Measurements from ENCODE around the gene AP2A2. TPM values are rescaled to one million over a fixed set of nuclear protein-coding genes. Genes with fewer than 3 reads are reported as not detected.

The AP2A2 gene
- total and polyA plus RNA-seq, 2 of the 4 experiments (the other 2 are of a cell fraction), result 19.9 to 49.0 TPM

DNA sequence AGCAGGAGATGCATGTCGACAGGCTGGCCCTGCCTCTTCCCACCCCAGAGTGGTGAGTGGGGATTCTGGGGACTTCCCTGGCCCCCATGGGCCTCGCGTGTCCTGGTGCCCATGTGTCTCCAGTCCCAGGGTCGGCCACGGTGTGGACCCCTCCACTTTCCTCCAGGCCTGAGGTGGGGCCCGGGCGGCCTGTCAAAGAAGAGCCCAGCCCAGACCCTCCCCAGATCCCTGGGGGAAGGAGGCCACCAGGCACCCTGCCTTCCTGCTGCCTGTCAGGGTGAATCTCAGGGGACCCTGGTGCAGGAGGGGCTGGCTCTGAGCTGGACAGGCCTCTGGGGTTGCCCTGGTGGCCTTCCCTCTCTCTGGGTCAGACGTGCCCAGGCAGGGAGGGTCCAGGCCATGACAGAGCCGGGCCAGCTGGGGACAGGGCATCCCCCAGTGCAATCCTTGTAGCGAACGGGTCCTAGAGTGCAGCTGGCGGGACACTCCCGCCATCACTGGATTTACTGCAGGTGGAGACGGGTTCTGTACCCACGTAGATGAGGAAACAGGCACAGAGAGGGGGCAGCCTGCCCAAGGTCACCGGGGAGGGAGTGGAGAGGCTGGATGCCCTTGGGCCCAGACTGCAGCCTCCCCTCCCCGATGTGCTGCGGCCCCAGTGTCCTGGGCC is 124.4 kb downstream of the AP2A2 start:
- Histone ChIP-seq H3K79me1 (ENCODE audit: low read depth in 1 of 2, low read length in 2 of 2) (no peaks in the 10 kb centered on the region), H3K36me3 (ENCODE audit: control insufficient read depth, insufficient read depth, low read length) (no peaks in the 10 kb centered on the region), H3K56ac (ENCODE audit: extremely low read depth, insufficient read depth, low read length) (no peak overlapping the region), H2BK5ac (ENCODE audit: low read depth, low read length, poor library complexity, severe bottlenecking) (no peak overlapping the region), H2AFZ (replicated peaks; ENCODE audit: low read length, poor library complexity) (no peak overlapping the region), H2AK5ac (ENCODE audit: low read depth, low read length) (no peak overlapping the region), H3K9me3 (ENCODE audit: control insufficient read depth, insufficient read depth, low read length) (no peaks in the 10 kb centered on the region), H2BK120ac (ENCODE audit: low read depth, low read length) (no peak overlapping the region), H2AK9ac (replicated peaks; ENCODE audit: low read depth, low read length, poor library complexity) (no peak overlapping the region), H3K9me1 (ENCODE audit: insufficient read depth, low read length) (no peaks in the 10 kb centered on the region), H4K91ac (ENCODE audit: insufficient read depth, low read depth, low read length) (no peak overlapping the region), H4K8ac (ENCODE audit: low read depth in 2 of 2, low read length in 2 of 2) (no peak overlapping the region), H3K9ac (ENCODE audit: low read depth, low read length) (no peak overlapping the region), H3K4me2 (ENCODE audit: low read depth, low read length) (no peak overlapping the region), H3K14ac (replicated peaks; ENCODE audit: low read depth, low read length) (no peak overlapping the region), H2BK15ac (ENCODE audit: low read depth, low read length) (no peak overlapping the region), H3K4me3 (ENCODE audit: insufficient read depth, low read depth, low read length) (no peak overlapping the region), H3K4ac (ENCODE audit: low read depth, low read length) (no peak overlapping the region), H3K18ac (ENCODE audit: low read depth, low read length) (no peak overlapping the region), H2BK20ac (ENCODE audit: low read depth, low read length) (no peak overlapping the region), H4K5ac (ENCODE audit: low read depth, low read length) (no peak overlapping the region), H3K27ac (ENCODE audit: insufficient read depth, low read length) (no peak overlapping the region), H3K4me1 (ENCODE audit: control insufficient read depth, insufficient read depth, low read length) (no peaks in the 10 kb centered on the region; the same call in 1 of the 2 replicates), H3K23ac (ENCODE audit: low read depth, low read length) (no peak overlapping the region), H3K27me3 (ENCODE audit: control insufficient read depth, insufficient read depth, low read length) (peaks cover 27% of the 10 kb centered on the region), H4K20me1 (ENCODE audit: insufficient read depth, low read length) (no peaks in the 10 kb centered on the region)
- intact Hi-C loops (cut with micrococcal nuclease) (loop anchor here (10.0 kb wide), 1 partner anchor 205 kb away; the partner anchor contains the start of genes POLR2L and TSPAN4), dilution Hi-C loops (cut with HindIII; ENCODE audit: low sequenced_read_pairs, unreplicated experiment) (no loop called here), in situ Hi-C loops (cut with MboI; ENCODE audit: low sequenced_read_pairs) (no loop called here)
- ChIA-PET POLR2A (ENCODE audit: unreplicated experiment) (no interaction called here), CTCF (no interaction called here)
- no TSS peak for BruUV-seq (replicated peaks)
- WGBS, 2 experiments (ENCODE audit: extremely low coverage in 2 of 2, insufficient read length in 1 of 2), result 67% methylated on average over 8 of the region's 18 CpGs; no CpG with 5 or more reads in 1 of the 2 experiments
- ATAC-seq (ENCODE audit: low read depth), result no peak
- DNase-seq, result no peak
- TF ChIP-seq MAFK (IDR thresholded peaks at IDR 0.05; ENCODE audit: low read depth, low read length) (no peak), MAZ (IDR thresholded peaks at IDR 0.05; ENCODE audit: borderline replicate concordance, low read depth, low read length) (no peak), SMC3 (IDR thresholded peaks at IDR 0.05; ENCODE audit: low read depth, low read length) (no peak), BHLHE40 (IDR thresholded peaks at IDR 0.05; ENCODE audit: low read depth, low read length) (no peak), FOS (IDR thresholded peaks at IDR 0.05; ENCODE audit: low read depth, low read length) (no peak), RFX5 (IDR thresholded peaks at IDR 0.05; ENCODE audit: low read depth, low read length) (no peak), POLR2A (IDR thresholded peaks at IDR 0.05; ENCODE audit: low read depth, low read length) (no peak), NFE2L2 (IDR thresholded peaks at IDR 0.05; ENCODE audit: low read depth, low read length) (no peak), CHD1 (IDR thresholded peaks at IDR 0.05; ENCODE audit: low read depth, low read length) (no peak)
- TF ChIP-seq, protein P1, sequence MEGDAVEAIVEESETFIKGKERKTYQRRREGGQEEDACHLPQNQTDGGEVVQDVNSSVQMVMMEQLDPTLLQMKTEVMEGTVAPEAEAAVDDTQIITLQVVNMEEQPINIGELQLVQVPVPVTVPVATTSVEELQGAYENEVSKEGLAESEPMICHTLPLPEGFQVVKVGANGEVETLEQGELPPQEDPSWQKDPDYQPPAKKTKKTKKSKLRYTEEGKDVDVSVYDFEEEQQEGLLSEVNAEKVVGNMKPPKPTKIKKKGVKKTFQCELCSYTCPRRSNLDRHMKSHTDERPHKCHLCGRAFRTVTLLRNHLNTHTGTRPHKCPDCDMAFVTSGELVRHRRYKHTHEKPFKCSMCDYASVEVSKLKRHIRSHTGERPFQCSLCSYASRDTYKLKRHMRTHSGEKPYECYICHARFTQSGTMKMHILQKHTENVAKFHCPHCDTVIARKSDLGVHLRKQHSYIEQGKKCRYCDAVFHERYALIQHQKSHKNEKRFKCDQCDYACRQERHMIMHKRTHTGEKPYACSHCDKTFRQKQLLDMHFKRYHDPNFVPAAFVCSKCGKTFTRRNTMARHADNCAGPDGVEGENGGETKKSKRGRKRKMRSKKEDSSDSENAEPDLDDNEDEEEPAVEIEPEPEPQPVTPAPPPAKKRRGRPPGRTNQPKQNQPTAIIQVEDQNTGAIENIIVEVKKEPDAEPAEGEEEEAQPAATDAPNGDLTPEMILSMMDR (conservative IDR thresholded peaks at IDR 0.05; ENCODE audit: low read depth, low read length), result no peak
- TF ChIP-seq, protein P2, sequence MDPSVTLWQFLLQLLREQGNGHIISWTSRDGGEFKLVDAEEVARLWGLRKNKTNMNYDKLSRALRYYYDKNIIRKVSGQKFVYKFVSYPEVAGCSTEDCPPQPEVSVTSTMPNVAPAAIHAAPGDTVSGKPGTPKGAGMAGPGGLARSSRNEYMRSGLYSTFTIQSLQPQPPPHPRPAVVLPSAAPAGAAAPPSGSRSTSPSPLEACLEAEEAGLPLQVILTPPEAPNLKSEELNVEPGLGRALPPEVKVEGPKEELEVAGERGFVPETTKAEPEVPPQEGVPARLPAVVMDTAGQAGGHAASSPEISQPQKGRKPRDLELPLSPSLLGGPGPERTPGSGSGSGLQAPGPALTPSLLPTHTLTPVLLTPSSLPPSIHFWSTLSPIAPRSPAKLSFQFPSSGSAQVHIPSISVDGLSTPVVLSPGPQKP (IDR thresholded peaks at IDR 0.05; ENCODE audit: borderline replicate concordance, low read depth, low read length), result no peak

Data from IMR-90 (cell line).